ENCODE results near the gene VSTM2L. TPM values are rescaled to one million over a fixed set of nuclear protein-coding genes. Genes with fewer than 3 reads are reported as not detected.

VSTM2L gene
- total RNA-seq, 2 donors from 2014 or later, result 1.4 to 2.9 TPM

- Mint-ChIP-seq H3K36me3 (ENCODE audit: low read depth) (no peaks in the 10 kb centered on the region), H3K4me3 (no peak overlapping the region), H3K4me1 (peaks cover 33% of the 10 kb centered on the region), H3K27me3 (ENCODE audit: insufficient read depth) (peaks cover 2% of the 10 kb centered on the region), H3K9me3 (no peaks in the 10 kb centered on the region), H3K27ac (peak overlapping the region; percentile 11)
- Histone ChIP-seq H3K9me3 (ENCODE audit: control insufficient read depth, low read length) (no peaks in the 10 kb centered on the region), H3K27ac (ENCODE audit: low read depth, low read length) (no peak overlapping the region), H3K27me3 (ENCODE audit: control insufficient read depth, insufficient read depth, low read length, poor library complexity, severe bottlenecking) (no peaks in the 10 kb centered on the region), H3K36me3 (ENCODE audit: control insufficient read depth, insufficient read depth, low read length) (no peaks in the 10 kb centered on the region), H3K9ac (ENCODE audit: extremely low read depth, low read length, poor library complexity, severe bottlenecking) (no peak overlapping the region), H3K4me1 (ENCODE audit: control insufficient read depth, insufficient read depth, low read length) (peaks cover 9% of the 10 kb centered on the region), H3K4me3 (ENCODE audit: low read length) (no peak overlapping the region)
- TF ChIP-seq CTCF (conservative IDR thresholded peaks at IDR 0.05), result no peak
- 88 to 100% methylated on average over 1 to 4 of the region's 4 CpGs for WGBS, 2 experiments (ENCODE audit: insufficient coverage in 1 of 2, insufficient read length in 1 of 2)
- DNase-seq, result peak; percentile 10
These were observed 34.8 kb downstream of the VSTM2L start for GRCh38 chr20:37937686-37938085.

DNA sequence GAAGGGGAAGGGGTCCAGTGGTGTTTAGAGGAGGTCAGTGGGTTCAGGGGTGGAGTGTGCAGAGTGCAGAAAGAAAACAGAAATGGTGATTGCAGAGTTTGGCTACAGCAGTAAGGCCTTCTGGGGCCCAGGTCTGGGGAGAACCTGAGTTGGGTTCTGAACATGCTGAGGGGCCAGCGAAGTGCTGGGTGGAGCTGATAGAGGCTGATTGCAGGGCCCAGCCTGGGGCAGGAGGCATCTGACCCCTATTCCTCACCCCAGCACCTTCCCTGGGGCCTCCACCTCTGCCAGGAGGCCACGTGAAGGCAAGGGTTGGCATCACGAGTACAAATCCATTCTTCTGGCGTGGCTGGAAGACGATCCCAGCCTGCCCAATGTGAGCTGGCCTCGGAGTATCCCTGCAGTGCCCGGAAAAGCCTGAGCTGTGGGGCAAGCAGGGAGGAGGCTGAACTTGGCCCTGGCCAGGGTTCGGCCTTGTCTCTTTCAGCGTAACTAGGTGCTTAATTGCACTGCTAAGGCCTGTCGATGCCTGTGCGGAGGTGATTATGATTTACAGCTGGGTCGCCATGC, 35.3 kb downstream of the VSTM2L start:
- H3K27me3 Mint-ChIP-seq (ENCODE audit: insufficient read depth), result peaks cover 2% of the 10 kb centered on the region
- Histone ChIP-seq H3K9me3 (ENCODE audit: control insufficient read depth, low read length) (no peaks in the 10 kb centered on the region), H3K36me3 (ENCODE audit: control insufficient read depth, insufficient read depth, low read length) (no peaks in the 10 kb centered on the region), H3K4me1 (ENCODE audit: control insufficient read depth, insufficient read depth, low read length) (peaks cover 7% of the 10 kb centered on the region), H3K4me3 (ENCODE audit: low read length) (no peak overlapping the region), H3K27ac (ENCODE audit: low read depth, low read length) (no peak overlapping the region), H3K9ac (ENCODE audit: extremely low read depth, low read length, poor library complexity, severe bottlenecking) (no peak overlapping the region), H3K27me3 (ENCODE audit: control insufficient read depth, insufficient read depth, low read length, poor library complexity, severe bottlenecking) (no peaks in the 10 kb centered on the region)
- WGBS, 2 experiments (ENCODE audit: insufficient coverage in 1 of 2, insufficient read length in 1 of 2), result 91% methylated on average over 11 to 12 of the region's 12 CpGs
- H3K27ac Mint-ChIP-seq, result no peak overlapping the region
- no peak overlapping the region for H3K4me3 Mint-ChIP-seq
- H3K4me1 Mint-ChIP-seq, result peaks cover 28% of the 10 kb centered on the region
- no peaks in the 10 kb centered on the region for H3K36me3 Mint-ChIP-seq (ENCODE audit: low read depth)
- peak; percentile 38 for DNase-seq
- no peak for TF ChIP-seq CTCF (conservative IDR thresholded peaks at IDR 0.05)
- H3K9me3 Mint-ChIP-seq, result no peaks in the 10 kb centered on the region

GRCh38 chr20:37938954-37939353, 36.0 kb downstream of the VSTM2L start:
- H3K9me3 ChIP-seq (ENCODE audit: control insufficient read depth, low read length), result no peaks in the 10 kb centered on the region
- peak; percentile 28 for DNase-seq
- Mint-ChIP-seq H3K27ac (no peak overlapping the region), H3K9me3 (no peaks in the 10 kb centered on the region), H3K36me3 (ENCODE audit: low read depth) (no peaks in the 10 kb centered on the region), H3K27me3 (ENCODE audit: insufficient read depth) (peaks cover 2% of the 10 kb centered on the region), H3K4me1 (peaks cover 22% of the 10 kb centered on the region), H3K4me3 (no peak overlapping the region)
- H3K27me3 ChIP-seq (ENCODE audit: control insufficient read depth, insufficient read depth, low read length, poor library complexity, severe bottlenecking), result no peaks in the 10 kb centered on the region
- no peaks in the 10 kb centered on the region for H3K36me3 ChIP-seq (ENCODE audit: control insufficient read depth, insufficient read depth, low read length)
- no peak overlapping the region for H3K27ac ChIP-seq (ENCODE audit: low read depth, low read length)
- peaks cover 4% of the 10 kb centered on the region for H3K4me1 ChIP-seq (ENCODE audit: control insufficient read depth, insufficient read depth, low read length)
- TF ChIP-seq CTCF (conservative IDR thresholded peaks at IDR 0.05), result no peak
- no peak overlapping the region for H3K9ac ChIP-seq (ENCODE audit: extremely low read depth, low read length, poor library complexity, severe bottlenecking)
- WGBS, 2 experiments (ENCODE audit: insufficient coverage in 1 of 2, insufficient read length in 1 of 2), result 97 to 100% methylated on average over 6 to 9 of the region's 9 CpGs
- H3K4me3 ChIP-seq (ENCODE audit: low read length), result no peak overlapping the region
